OCI-LY3 (cell line): Measurements from ENCODE around the gene NLK.

Source experiments
- H2AFZ ChIP-seq: fragments of 200-600, 300-600 bp; shearing (Covaris generic); 2 replicates; pipeline ENCODE4 v1.6.0; 2014; ENCODE audit warnings: antibody characterized with exemption, low read depth, low read length
- H3K27ac ChIP-seq: fragments of 200-600, 300-600 bp; sonication (generic); 2 replicates; pipeline ENCODE4 v1.5.1; 2014; ENCODE audit warnings: mild to moderate bottlenecking, low read length, moderate library complexity, mixed read lengths
- H3K27me3 ChIP-seq: fragments of 200-600, 300-600 bp; sonication (generic); 2 replicates; pipeline ENCODE4 v1.6.1; 2014; ENCODE audit warnings: low read depth, low read length, mixed read lengths
- H3K36me3 ChIP-seq: fragments of 200-600, 300-600 bp; sonication (generic); replicated peaks from 2 replicates; pipeline ENCODE3; 2014; ENCODE audit warnings: low read depth, low read length, mixed read lengths
- H3K4me1 ChIP-seq: fragments of 300-600, 200-600 bp; sonication (generic); 2 replicates; pipeline ENCODE4 v1.6.1; 2014; ENCODE audit warnings: low read length, mixed read lengths
- H3K4me2 ChIP-seq: fragments of 200-600, 300-600 bp; sonication (generic); 2 replicates; pipeline ENCODE4 v1.6.1; 2014; ENCODE audit warnings: low read length, mixed read lengths
- H3K4me3 ChIP-seq: fragments of 300-600, 200-600 bp; sonication (generic); 2 replicates; pipeline ENCODE4 v1.5.1; 2014; ENCODE audit warnings: antibody characterized with exemption, mild to moderate bottlenecking, low read length, moderate library complexity
- H3K79me2 ChIP-seq: fragments of 300-600, 200-600 bp; shearing (Covaris generic); 2 replicates; pipeline ENCODE4 v1.6.1; 2014; ENCODE audit warnings: mild to moderate bottlenecking, low read length, mixed read lengths
- H3K9ac ChIP-seq: fragments of 300-600, 200-600 bp; shearing (Covaris generic); 2 replicates; pipeline ENCODE4 v1.6.0; 2014; ENCODE audit warnings: mild to moderate bottlenecking, low read length, moderate library complexity
- H3K9me3 ChIP-seq: fragments of 200-600, 300-600 bp; shearing (Covaris generic); 2 replicates; pipeline ENCODE4 v1.6.1; 2014; ENCODE audit warnings: low read length, mixed read lengths; ENCODE audit not compliant: insufficient read depth
- H4K20me1 ChIP-seq: fragments of 200-600, 300-600 bp; sonication (generic); 2 replicates; pipeline ENCODE4 v1.6.1; 2016; ENCODE audit warnings: low read length, mixed read lengths; ENCODE audit not compliant: insufficient read depth
- EZH2phosphoT487 ChIP-seq: fragments of 200-600 bp; shearing (Covaris generic); IDR thresholded peaks from 2 replicates; pipeline ENCODE4 v1.6.1; 2018; ENCODE audit warnings: antibody characterized with exemption, mixed run types, low read depth
- TF ChIP-seq, protein P1 (sequence below): fragments of 200-600, 300-600 bp; sonication (generic); IDR thresholded peaks from 2 replicates; pipeline ENCODE4 v1.5.1; 2014; ENCODE audit warnings: antibody characterized with exemption, low read length, low read depth

Gene NLK

DNA sequence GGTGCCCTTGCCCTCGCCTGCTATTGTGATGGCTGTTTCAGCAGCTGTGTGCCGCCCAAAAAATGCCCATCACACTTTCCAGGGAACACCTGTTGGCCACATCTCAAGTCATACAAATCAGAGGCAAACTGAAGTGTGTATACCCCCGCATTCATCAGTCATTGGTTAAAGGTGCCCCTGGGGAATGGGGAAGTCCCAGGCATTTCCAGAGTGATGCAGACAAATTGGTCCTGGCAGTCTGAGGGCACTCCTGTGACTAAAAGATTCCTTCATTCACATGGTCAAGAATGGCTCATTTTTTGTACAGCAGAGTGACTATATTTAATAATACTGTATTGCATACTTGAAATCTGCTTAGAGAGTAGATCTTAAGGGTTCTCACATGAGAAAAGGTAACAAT is 173.6 kb downstream of the NLK start:
- no peak for TF ChIP-seq EZH2phosphoT487
- TF ChIP-seq, protein P1, sequence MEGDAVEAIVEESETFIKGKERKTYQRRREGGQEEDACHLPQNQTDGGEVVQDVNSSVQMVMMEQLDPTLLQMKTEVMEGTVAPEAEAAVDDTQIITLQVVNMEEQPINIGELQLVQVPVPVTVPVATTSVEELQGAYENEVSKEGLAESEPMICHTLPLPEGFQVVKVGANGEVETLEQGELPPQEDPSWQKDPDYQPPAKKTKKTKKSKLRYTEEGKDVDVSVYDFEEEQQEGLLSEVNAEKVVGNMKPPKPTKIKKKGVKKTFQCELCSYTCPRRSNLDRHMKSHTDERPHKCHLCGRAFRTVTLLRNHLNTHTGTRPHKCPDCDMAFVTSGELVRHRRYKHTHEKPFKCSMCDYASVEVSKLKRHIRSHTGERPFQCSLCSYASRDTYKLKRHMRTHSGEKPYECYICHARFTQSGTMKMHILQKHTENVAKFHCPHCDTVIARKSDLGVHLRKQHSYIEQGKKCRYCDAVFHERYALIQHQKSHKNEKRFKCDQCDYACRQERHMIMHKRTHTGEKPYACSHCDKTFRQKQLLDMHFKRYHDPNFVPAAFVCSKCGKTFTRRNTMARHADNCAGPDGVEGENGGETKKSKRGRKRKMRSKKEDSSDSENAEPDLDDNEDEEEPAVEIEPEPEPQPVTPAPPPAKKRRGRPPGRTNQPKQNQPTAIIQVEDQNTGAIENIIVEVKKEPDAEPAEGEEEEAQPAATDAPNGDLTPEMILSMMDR, result no peak
- H3K27me3 ChIP-seq, result no peaks in the 10 kb centered on the region

DNA sequence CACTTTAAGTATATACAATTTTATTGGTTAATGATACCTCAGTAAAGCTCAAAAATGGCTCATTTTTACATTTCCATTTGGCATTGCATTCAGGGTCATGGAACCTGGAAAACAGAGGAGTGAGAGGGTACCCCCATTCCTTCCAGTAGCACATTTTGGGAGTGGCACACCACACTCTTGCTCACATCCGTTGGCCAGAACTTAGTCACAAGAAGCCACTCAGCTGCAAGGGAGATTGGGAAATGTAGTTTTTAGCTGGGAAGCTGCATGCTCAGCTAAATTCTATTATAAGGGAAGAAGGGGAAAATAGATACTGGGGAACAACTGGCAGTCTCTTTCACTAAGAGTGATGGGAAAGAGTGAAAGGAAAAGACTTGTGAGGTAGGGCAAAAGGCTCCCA is 174.1 kb downstream of the NLK start:
- Histone ChIP-seq H3K9me3 (no peaks in the 10 kb centered on the region), H3K27ac (no peak overlapping the region), H3K4me2 (no peak overlapping the region), H3K79me2 (no peaks in the 10 kb centered on the region), H2AFZ (no peak overlapping the region), H4K20me1 (no peaks in the 10 kb centered on the region), H3K27me3 (no peaks in the 10 kb centered on the region), H3K4me3 (no peak overlapping the region), H3K9ac (no peak overlapping the region), H3K36me3 (no peaks in the 10 kb centered on the region), H3K4me1 (peaks cover 14% of the 10 kb centered on the region)
- no peak for TF ChIP-seq EZH2phosphoT487

More for the DNA sequence above, 173.6 kb downstream of the NLK start:
- Histone ChIP-seq H3K9me3 (no peaks in the 10 kb centered on the region), H3K4me1 (peaks cover 14% of the 10 kb centered on the region), H3K9ac (no peak overlapping the region), H2AFZ (no peak overlapping the region), H3K27ac (no peak overlapping the region), H3K4me3 (no peak overlapping the region), H3K4me2 (peak overlapping the region; percentile 8; the same call in 1 of the 2 replicates), H3K36me3 (no peaks in the 10 kb centered on the region), H3K79me2 (no peaks in the 10 kb centered on the region), H4K20me1 (no peaks in the 10 kb centered on the region)

DNA sequence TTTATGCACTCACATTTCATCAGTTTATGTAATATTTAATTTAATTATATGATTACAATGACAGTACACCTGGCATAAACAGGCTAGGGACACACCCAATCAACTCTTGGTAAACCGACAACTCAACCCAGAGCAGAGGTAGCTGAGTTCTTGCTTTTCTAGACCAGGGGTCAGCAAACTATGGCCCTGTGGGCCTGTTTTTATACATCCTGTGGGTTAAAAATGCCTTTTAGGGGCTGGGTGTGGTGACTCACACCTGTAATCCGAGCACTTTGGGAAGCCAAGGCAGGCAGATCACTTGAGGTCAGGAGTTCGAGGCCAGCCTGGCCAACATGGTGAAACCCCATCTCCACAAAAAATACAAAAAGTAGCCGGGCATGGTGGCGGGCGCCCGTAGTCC is 177.3 kb downstream of the NLK start:
- Histone ChIP-seq H2AFZ (no peak overlapping the region), H3K27ac (no peak overlapping the region), H3K27me3 (no peaks in the 10 kb centered on the region), H3K4me1 (peaks cover 14% of the 10 kb centered on the region), H3K9ac (no peak overlapping the region), H3K9me3 (no peaks in the 10 kb centered on the region), H3K4me3 (no peak overlapping the region), H3K4me2 (no peak overlapping the region), H4K20me1 (no peaks in the 10 kb centered on the region), H3K36me3 (no peaks in the 10 kb centered on the region), H3K79me2 (no peaks in the 10 kb centered on the region)
- TF ChIP-seq, protein P1, result no peak
- no peak for TF ChIP-seq EZH2phosphoT487

DNA sequence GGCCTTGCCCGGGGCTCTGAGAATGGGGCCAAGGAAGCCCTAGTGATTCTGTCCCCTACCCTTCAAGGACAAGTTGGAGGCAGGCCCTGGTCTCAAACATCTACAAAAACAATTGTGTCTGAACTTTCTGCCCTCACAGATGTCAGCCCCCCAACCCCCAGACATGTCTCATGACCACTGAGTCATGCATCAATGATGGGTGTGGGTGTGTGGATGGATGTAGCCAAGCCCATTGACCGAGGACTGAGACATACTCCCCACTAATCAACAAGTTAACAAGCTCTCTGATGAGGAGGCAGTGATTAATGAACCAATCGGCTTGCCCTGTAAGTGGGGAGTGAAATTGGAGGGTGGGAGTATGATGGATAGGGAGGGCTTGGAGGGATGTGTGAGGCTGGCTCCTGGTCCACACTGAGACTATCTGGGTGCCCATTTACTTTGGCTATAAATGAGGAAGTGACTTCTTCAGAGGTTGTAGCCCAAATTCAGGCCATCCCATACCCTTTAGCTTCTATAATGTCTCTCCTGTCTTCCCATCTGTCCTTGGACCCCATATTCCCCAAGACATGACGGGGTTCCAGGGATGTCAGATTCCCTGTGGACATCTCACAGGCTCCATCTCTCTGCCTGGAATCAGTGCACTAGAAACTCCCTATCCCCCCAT is 179.4 kb downstream of the NLK start:
- H4K20me1 ChIP-seq, result no peaks in the 10 kb centered on the region
- H3K4me3 ChIP-seq, result no peak overlapping the region
- H3K27ac ChIP-seq, result no peak overlapping the region
- no peaks in the 10 kb centered on the region for H3K9me3 ChIP-seq
- H3K79me2 ChIP-seq, result no peaks in the 10 kb centered on the region
- H3K36me3 ChIP-seq, result no peaks in the 10 kb centered on the region
- H3K4me2 ChIP-seq, result no peak overlapping the region
- peaks cover under 1% of the 10 kb centered on the region; the same call in 1 of the 2 replicates for H3K4me1 ChIP-seq
- no peak overlapping the region for H3K9ac ChIP-seq
- H3K27me3 ChIP-seq, result no peaks in the 10 kb centered on the region
- H2AFZ ChIP-seq, result no peak overlapping the region
- TF ChIP-seq, protein P1, result no peak
